IPS-NIHi11 (cell line): Measurements from ENCODE around the gene ALPK1.

Experiments
- DNase-seq: peaks from one replicate; pipeline ENCODE4 v3.0.0; 2012; ENCODE audit warnings: mixed read lengths, low spot score

ALPK1 gene

GRCh38 chr4:112328734-112329130 lies 31.6 kb downstream of the ALPK1 start:
- no peak for DNase-seq

GRCh38 chr4:112329672-112330375 lies 32.7 kb downstream of the ALPK1 start:
- DNase-seq = no peak

- no peak for DNase-seq
Observed at GRCh38 chr4:112330921-112331320, 33.8 kb downstream of the ALPK1 start.

DNA sequence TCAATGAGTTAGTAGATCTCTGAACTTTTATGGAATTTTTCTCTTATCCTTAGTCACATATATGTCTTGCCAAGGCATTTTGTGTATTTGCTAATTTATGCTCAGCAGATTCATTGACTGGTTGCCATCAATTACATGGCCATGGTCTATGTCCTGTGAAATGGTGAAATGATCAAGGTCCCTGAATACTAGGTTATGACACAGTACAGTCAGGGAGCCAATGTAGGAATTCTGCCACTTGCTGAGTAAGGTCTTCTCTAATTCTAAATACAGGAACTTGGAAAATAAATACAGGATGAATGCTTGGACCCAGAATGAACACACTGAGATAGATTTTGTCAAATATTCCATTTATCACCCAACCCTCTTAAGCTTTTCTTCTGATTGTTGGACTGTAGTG lies 35.2 kb downstream of the ALPK1 start:
- no peak for DNase-seq

GRCh38 chr4:112340023-112340422 lies 42.9 kb downstream of the ALPK1 start:
- no peak for DNase-seq

GRCh38 chr4:112341033-112341432 lies 43.9 kb downstream of the ALPK1 start:
- DNase-seq = no peak

DNA sequence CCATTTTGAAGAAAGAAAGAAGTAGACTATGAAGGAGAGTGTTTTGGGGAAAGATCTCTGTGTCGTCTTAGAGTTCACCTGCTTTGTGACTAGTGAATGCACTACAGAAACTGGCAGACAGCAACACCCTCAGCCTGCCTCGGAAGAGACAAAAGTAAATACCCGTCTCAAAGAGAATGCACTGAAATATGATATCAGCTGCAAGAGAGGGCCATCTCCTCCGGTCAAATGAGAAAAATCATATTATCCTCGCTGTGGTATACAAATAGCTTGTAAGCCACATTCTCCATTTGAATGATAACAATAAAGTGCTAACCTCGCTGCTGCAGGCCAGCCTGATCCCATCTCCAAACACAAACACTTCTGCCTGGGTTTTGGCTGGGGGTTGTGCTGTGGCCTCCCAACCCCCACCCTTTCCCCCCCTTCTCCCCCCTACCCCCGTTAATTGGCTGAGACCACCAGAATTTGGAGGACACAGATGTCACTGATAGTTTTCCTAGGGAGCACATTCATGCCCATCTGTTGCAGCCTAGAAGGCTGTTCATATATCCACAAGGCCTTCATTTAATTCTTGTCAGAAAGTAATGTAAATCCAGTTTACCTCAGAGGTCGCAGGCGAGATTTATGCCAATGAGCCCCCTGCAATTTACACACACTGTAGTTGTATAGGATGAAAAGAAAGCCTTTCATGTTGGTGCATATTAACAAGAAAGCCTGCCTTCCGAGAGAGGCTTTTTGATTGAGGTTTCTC lies 46.3 kb downstream of the ALPK1 start:
- no peak for DNase-seq

DNA sequence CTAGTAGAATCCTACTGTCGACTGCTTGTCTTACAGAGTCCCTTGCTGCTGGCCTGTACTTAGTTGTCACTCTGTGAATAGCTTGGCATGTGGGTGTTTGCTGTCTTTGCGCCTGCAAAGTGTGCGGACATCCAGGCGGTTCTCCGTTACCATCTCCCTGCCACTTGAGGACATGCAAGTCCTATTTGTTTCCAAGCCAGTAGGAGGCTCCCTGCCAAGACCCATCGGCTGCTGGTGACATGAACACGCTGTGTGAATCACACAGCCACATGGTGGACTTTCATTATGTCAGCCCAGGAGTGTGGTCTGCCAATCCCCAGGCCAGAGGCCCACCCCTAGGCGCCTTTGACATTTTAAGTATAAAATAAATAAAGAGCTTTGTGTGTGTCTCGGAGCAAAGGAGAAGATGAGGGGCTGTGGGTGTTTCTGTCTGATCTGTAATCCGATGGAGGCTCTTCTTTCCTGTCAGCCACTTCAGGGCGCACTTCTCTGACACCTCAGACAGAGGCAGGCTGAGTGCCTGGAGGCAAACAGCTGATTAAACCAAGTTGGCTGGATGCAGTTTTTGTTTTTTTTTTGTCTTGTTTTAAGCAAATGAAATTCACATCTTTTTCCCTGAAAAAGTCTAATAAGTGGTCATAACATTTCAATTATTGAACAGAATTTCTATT lies 51.5 kb downstream of the ALPK1 start:
- DNase-seq = peak; percentile 51

DNA sequence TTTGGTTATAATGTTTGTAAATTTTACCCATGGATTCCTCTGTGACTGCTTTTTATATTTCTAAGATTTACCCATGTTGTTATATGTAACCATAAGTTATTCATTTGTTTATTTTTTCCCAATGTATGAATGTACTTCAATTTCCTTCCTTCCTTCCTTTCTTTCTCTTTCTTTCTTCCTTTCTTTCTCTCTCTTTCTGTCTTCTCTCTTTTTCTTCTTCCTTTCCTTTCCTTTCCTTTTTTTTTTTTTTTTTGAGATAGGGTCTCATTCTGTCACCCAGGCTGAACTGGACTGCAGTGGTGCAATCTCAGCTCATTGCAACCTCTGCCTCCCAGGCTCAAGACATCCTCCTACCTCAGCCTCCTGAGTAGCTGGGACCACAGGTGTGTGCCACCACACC lies 55.6 kb downstream of the ALPK1 start:
- DNase-seq = no peak

DNA sequence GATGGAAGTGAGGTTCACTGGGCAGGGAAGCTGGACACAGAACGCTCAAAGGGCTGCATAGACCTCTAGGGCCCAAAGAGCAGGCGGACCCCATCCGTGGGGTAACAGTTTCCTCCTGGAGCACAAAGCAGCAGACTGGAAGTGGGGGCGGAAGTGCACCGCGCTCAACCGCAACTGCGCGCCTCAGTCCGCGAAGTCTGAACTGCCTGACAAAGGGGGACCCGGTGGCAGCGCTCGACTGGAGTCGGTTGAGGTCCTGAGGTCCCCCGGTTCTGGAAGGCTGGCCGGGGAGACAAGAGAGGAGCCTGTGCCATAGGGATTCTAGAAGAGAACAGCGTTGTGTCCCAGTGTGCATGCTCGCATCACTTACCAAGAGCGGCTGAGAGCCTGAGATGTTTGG lies 58.5 kb downstream of the ALPK1 start:
- no peak for DNase-seq

- no peak for DNase-seq
Observed at GRCh38 chr4:112357453-112357852, 60.3 kb downstream of the ALPK1 start.

DNA sequence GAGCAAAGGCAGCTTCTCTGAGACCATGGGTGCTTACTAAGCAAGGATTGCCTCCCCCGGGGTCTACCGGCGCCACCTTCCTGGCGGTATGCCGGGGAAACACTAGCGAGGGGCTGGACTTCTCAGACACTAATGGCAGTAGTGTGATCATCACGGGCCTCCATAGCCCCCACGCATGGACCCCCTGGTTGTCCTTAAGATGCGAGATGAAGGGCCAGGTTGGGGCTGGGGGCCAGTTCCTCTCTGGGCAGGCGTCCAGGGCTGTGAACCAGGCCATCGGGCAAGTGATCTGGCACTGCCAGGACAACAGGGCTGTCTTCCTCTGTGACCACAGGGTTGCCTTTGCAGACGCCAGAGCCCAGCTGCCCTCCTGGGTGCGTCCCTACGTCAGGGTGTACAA lies 60.7 kb downstream of the ALPK1 start:
- no peak for DNase-seq

GRCh38 chr4:112358415-112358814 lies 61.2 kb downstream of the ALPK1 start:
- DNase-seq = no peak

DNA sequence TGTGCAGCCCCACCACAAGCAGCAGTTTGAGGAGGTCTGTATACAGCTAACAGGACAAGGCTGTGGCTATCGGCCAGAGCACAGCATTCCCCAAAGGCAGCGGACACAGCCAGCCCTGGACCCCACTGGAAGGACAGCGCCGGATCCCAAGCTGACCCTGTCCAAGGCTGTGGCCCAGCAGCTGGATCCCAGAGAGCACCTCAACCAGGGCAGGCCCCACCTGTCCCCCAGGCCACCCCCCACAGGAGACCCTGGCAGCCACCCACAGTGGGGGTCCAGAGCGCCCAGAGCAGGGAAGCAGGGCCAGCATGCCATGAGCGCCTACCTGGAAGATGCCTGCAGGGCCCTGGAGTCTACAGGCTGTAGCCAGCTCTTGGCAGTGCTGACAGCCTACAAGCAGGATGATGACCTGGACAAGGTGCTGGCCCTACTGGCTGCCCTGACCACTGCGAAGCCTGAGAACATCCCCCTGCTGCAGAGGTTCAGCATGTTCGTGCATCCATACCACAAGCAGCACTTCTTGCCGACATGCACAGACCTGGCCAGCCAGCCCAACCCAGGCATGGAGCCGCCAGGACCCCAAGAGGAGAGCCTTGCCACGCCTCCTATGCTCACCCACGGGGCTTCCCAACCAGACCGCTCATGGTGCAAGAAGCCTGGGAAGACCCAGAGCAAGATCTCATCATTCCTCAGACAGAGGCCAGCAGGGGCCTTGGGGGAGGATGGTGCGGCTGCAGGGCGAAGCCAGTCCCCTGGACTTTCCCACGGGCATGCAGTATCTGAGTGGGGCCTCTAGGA lies 62.0 kb downstream of the ALPK1 start:
- no peak for DNase-seq

GRCh38 chr4:112361181-112361791 lies 64.1 kb downstream of the ALPK1 start:
- peak; percentile 23 for DNase-seq

- no peak for DNase-seq
Observed at GRCh38 chr4:112370466-112370865, 73.3 kb downstream of the ALPK1 start.

DNA sequence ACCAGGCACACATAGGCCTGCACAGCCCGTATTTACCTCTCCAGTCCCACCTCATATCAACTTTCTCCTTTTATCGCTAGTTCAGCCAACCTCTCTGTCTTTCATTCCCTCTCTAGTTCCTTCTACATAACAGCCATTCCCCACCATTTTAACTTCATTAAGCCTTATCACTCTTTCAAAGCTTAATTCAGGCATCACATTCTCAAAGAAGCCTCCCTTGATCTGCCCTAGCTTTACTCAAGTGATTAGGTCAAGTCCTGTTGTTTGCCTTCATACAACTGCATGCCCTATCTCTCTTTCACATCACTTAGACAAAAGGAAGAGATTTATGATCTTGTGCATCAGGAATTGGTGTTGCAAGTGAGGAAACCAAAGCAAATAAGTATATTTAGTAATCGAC lies 74.2 kb downstream of the ALPK1 start:
- DNase-seq = no peak

DNA sequence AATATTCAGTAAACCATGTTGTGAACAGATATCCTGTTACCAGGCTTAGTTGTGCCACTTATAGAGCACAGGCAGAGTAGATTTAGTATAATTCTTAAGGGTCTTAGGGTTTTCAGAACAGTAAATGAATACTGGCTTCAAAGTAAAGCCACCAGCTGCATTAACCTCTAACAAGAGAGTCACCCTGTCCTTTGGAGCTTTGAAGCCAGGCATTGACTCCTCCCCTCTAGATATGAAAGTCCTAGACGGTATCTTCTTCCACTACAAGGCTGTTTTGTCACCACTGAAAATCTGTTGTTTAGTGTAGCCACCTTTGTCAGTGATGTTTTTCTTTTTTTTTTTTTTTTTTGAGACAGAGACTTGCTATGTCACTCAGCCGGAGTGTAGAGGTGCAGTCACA lies 77.7 kb downstream of the ALPK1 start:
- no peak for DNase-seq

GRCh38 chr4:112377171-112377570 lies 80.0 kb downstream of the ALPK1 start:
- no peak for DNase-seq

DNA sequence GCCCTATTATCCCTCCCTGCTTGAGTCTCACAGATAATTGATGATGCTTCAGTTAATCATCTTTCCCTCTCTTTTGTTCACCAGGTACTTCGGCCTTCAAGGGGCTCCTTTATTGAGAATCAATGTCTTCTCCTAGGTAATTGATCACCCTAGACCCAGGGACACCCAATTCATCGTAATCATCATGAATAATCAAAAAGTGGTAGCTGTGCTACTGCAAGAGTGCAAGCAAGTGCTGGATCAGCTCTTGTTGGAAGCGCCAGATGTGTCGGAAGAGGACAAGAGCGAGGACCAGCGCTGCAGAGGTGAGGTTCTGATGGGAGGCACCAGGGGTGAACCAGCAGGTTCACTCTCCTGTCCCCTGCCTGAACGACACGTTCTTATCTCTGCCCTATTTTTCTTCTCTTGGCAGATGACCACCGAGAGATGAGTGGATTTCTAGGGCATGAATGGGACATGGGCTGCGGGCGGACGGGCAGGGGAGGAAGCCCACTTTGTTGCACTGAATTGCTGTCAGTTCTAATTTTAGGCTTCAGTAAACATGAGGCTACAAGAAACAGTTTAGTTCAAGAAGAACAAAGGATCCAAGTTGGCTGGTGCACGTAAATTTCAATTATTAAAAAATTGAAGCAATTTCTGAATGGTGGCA lies 80.5 kb downstream of the ALPK1 start:
- DNase-seq = no peak

- no peak for DNase-seq
Observed at GRCh38 chr4:112378243-112378620, 81.1 kb downstream of the ALPK1 start.
